HCT116 (cell line): ENCODE results near the gene TNFRSF6B.
A peak's percentile ranks its signal among the peaks of the same experiment; 100 is the strongest.

Experiments used
- CBX3 ChIP-seq: IDR thresholded peaks from 2 replicates; pipeline ENCODE4 v1.6.1; 2012; ENCODE audit warnings: low read depth
- CTCF ChIP-seq, 3 experiments: fragments of 200-600 bp in 1 of 3; sonication (generic) in 1 of 3; IDR thresholded peaks in 2 of 3; conservative IDR thresholded peaks in 1 of 3; 2 replicates each; pipeline ENCODE4 v1.5.1; 2012 to 2017; ENCODE audit warnings: low read depth in 2 of 3, low read length in 2 of 3, antibody characterized with exemption in 1 of 3, borderline replicate concordance in 1 of 3, control low read depth in 1 of 3, mild to moderate bottlenecking in 1 of 3, mixed read lengths in 1 of 3, mixed run types in 1 of 3, moderate library complexity in 1 of 3; ENCODE audit not compliant: insufficient read depth in 1 of 3
- POLR2AphosphoS5 ChIP-seq: IDR thresholded peaks from 2 replicates; pipeline ENCODE4 v1.6.1; 2011; ENCODE audit warnings: mild to moderate bottlenecking, low read depth, low read length, moderate library complexity

GRCh38 chr20:63739130-63740069, 42.9 kb downstream of the TNFRSF6B start, which contains the start of gene SLC2A4RG:
- no peak for TF ChIP-seq CTCF (IDR thresholded peaks at IDR 0.05 in 2 of 3, conservative IDR thresholded peaks at IDR 0.05 in 1 of 3; ENCODE audit: borderline replicate concordance in 1 of 3, insufficient read depth in 1 of 3, low read depth in 2 of 3, low read length in 2 of 3)
- TF ChIP-seq CBX3, result no peak
- TF ChIP-seq POLR2AphosphoS5, result 0 out of 2 replicates have a peak, but pooled peaks have one; percentile 45
